Measurements from ENCODE around the gene LMO2. TPM values are rescaled to one million over a fixed set of nuclear protein-coding genes. Genes with fewer than 3 reads are reported as not detected.

Gene LMO2
- total RNA-seq, 4 donors from 2014 or later, result 22.4 to 45.2 (median 29.9) TPM

- H3K27me3 ChIP-seq, result no peaks in the 10 kb centered on the region
- TF ChIP-seq, protein P1, sequence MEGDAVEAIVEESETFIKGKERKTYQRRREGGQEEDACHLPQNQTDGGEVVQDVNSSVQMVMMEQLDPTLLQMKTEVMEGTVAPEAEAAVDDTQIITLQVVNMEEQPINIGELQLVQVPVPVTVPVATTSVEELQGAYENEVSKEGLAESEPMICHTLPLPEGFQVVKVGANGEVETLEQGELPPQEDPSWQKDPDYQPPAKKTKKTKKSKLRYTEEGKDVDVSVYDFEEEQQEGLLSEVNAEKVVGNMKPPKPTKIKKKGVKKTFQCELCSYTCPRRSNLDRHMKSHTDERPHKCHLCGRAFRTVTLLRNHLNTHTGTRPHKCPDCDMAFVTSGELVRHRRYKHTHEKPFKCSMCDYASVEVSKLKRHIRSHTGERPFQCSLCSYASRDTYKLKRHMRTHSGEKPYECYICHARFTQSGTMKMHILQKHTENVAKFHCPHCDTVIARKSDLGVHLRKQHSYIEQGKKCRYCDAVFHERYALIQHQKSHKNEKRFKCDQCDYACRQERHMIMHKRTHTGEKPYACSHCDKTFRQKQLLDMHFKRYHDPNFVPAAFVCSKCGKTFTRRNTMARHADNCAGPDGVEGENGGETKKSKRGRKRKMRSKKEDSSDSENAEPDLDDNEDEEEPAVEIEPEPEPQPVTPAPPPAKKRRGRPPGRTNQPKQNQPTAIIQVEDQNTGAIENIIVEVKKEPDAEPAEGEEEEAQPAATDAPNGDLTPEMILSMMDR (IDR thresholded peaks at IDR 0.05), result no peak
- TF ChIP-seq POLR2A (IDR thresholded peaks at IDR 0.05), result no peak
- H3K4me3 ChIP-seq, result no peak overlapping the region
- H3K9me3 ChIP-seq, result no peaks in the 10 kb centered on the region
- no peak overlapping the region for H3K27ac ChIP-seq
- intact Hi-C loops (cut with DNase I; ENCODE audit: low total_unique reads), result no loop called here
- DNase-seq, result no peak
- H3K4me1 ChIP-seq, result peaks cover 0 to 5% of the 10 kb centered on the region in 2 donors
- H3K36me3 ChIP-seq, result no peaks in the 10 kb centered on the region
Measured at GRCh38 chr11:33830903-33831648, 60.8 kb downstream of the LMO2 start.

- H3K4me3 ChIP-seq, result peak overlapping the region; percentile 16 to 27
- H3K4me1 ChIP-seq, result peaks cover 0 to 5% of the 10 kb centered on the region in 2 donors
- no peaks in the 10 kb centered on the region for H3K36me3 ChIP-seq
- H3K27me3 ChIP-seq, result no peaks in the 10 kb centered on the region
- H3K9me3 ChIP-seq, result no peaks in the 10 kb centered on the region
- no peak for TF ChIP-seq POLR2A (IDR thresholded peaks at IDR 0.05)
- TF ChIP-seq, protein P1 (IDR thresholded peaks at IDR 0.05), result peak; percentile 65 to 75 (median 72)
- peak; percentile 53 to 54 for DNase-seq
- intact Hi-C loops (cut with DNase I; ENCODE audit: low total_unique reads), result no loop called here
- no peak overlapping the region for H3K27ac ChIP-seq
Measured at GRCh38 chr11:33829430-33830141, 62.3 kb downstream of the LMO2 start.

DNA sequence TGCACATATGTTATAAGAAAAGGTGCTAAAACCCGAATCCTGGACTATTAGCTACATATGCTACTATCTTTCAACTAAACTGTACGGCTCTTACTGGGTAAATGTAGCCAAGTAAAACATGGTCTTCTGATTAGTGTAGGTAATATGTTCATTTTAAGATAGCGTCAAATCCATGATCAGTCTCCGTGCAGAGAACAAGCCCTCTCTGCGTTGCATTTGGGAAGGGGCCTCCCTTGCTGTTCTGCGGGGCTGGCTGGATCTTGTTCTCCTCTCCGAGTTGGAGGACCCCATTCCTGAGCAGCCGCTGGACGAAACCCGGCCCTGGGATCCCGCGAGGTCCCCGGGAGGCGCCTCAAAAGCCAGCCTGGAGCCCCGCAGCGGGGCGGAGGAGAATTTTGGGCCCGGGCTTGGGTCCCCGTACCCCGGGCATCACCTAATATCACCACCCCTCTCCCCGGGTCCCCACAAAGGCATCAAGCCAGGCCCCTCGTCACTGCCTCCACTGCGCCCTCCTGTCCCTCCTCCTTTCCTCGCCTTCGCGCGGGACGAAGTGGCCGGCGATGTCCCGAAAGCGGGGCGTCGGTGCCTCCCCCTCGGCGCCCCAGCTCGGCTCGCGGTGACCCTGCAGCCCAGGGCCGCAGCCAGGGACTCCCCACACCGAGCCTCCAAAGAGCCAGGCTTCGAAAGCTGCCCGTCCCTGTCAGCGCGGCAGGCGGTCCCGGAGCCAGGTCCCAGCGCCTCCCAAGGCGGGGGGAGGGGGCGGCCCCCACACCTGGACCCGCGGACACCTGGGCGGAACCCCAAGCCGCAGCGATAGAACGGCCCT lies 63.1 kb downstream of the LMO2 start:
- no peaks in the 10 kb centered on the region for H3K9me3 ChIP-seq
- TF ChIP-seq, protein P1 (IDR thresholded peaks at IDR 0.05), result no peak
- no peak for TF ChIP-seq POLR2A (IDR thresholded peaks at IDR 0.05)
- peaks cover 0 to 5% of the 10 kb centered on the region in 2 donors for H3K4me1 ChIP-seq
- H3K4me3 ChIP-seq, result peak overlapping the region; percentile 16 to 27
- intact Hi-C loops (cut with DNase I; ENCODE audit: low total_unique reads), result no loop called here
- no peak overlapping the region for H3K27ac ChIP-seq
- DNase-seq, result no peak
- H3K27me3 ChIP-seq, result no peaks in the 10 kb centered on the region
- H3K36me3 ChIP-seq, result no peaks in the 10 kb centered on the region

- no peak overlapping the region for H3K4me3 ChIP-seq
- H3K9me3 ChIP-seq, result no peaks in the 10 kb centered on the region
- H3K4me1 ChIP-seq, result peaks cover 0 to 5% of the 10 kb centered on the region in 2 donors
- intact Hi-C loops (cut with DNase I; ENCODE audit: low total_unique reads), result no loop called here
- TF ChIP-seq POLR2A (IDR thresholded peaks at IDR 0.05), result no peak
- TF ChIP-seq, protein P1 (IDR thresholded peaks at IDR 0.05), result no peak
- no peaks in the 10 kb centered on the region for H3K36me3 ChIP-seq
- DNase-seq, result no peak
- no peak overlapping the region for H3K27ac ChIP-seq
- H3K27me3 ChIP-seq, result no peaks in the 10 kb centered on the region
Measured at GRCh38 chr11:33827206-33827605, 64.7 kb downstream of the LMO2 start.
